RKO (cell line): ENCODE results near the gene BLOC1S4.

Experiments
- DNase-seq: peaks from one replicate; pipeline ENCODE4 v3.0.0-alpha.2; 2016; ENCODE audit warnings: low spot score

Gene BLOC1S4

DNA sequence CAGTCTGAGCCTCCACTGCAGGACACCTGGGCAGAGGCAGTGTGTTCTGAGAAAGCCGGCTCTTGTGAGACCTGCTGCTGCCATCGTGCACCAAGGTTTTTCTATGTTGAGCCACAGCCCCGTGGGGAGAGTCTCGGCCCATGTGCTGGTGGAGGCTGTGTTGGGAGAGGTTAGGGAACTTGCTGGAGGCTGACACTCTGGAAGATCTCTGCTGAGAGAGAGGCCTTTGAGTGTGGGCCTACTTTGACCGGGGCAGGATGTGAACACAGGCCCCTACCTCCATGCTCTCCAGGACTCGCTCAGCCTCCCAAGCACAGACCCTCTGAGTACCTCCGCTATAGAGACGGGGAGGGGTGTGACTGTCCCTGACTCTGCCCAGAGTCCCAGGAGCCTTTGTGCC lies 23.6 kb upstream of the BLOC1S4 start:
- no peak for DNase-seq

DNA sequence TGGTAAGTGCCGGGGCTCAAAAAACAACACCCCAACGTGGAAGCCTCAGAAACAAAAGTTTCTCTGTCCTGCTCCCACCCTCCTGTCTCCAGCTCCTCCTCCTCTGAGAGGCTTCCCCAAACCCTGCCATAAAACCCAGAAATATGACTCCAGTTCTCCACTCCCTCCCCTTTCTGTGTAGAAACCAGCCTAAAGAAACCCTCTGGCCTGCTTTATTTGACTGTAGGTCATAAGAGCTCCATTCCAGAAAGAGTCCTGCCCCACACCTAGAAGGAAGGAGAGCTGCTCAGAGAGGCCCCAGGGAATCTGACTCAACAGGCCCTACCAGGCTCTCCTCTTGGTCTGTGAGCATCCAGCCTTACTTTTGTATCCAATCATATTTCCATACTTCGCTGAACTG lies 23.2 kb upstream of the BLOC1S4 start:
- no peak for DNase-seq

DNA sequence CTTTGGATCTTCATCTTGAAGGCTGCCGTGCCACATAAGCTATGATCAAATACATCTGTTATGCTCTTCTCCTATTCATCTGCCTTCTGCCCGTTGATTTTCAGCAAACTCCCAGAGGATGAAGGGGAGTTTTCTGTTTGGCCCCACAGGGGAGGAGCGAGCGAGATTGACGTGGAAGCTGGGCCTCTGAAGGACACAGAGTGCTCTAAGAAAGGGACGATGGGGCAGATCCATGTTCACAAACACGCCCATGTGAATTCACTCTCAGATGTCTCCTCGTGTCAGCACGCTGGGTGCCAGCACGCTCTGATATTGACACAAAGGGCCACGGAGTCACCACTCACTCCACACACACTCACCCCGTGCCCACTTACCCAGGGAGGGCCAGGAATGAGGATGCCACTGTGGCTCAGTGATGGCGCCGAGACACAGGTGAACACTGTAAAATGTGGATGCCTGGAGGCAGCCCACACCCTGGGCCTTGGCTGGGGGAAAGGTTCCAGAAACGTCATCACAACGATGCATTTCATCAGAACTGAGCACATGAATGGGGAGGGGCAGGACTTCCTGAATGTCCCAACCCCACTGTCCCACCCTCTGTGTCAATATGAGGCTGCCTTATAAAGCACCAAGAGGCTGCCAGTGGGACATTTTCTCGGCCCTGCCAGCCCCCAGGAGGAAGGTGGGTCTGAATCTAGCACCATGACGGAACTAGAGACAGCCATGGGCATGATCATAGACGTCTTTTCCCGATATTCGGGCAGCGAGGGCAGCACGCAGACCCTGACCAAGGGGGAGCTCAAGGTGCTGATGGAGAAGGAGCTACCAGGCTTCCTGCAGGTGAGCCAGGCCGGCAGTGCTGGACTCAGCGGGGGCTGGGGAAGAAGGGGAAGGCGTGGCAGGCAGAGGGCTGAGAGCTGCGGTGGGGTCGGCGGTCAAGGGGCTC lies 22.5 kb upstream of the BLOC1S4 start, which contains the start of gene S100P:
Gene S100P, plus strand, starts transcription at position 648 of the 946 bp plus-strand sequence. Its CDS starts 55 bp downstream, at position 703.
- no peak for DNase-seq

DNA sequence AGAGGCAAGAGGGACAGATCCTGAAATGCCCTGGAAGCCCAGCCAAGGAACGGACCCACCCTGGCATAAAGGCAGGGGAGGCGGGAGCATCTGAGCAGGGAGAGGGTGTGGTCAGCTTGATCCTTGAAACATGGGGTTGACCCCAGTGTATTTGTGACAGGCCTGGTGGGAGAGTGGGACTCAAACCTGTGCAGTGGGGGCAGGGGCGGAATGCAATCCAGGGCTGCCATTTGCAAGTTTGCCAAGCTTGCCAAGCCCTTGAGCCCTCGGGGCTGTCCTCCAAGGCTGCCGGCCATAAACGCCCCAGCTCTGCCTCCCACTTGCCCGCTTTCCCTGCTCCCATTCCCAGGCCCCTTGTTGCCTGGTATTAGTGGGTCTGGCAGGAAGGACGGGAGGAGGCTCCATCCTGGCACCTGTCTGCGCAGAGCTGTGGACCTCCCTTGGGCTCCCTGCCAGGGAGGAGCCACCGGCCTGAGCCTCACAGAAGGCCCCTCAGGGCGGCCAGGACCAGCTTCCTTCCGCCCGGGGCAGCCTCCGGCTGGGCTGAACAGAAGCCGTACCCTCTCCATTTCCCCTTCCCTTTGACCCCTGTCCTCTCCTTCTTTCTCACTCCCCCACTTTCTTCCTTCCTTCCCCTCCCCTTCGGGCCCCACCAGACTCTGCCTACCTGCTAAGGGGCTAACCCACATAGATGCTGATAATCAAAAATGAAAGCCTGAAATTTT lies 21.6 kb upstream of the BLOC1S4 start:
- no peak for DNase-seq

DNA sequence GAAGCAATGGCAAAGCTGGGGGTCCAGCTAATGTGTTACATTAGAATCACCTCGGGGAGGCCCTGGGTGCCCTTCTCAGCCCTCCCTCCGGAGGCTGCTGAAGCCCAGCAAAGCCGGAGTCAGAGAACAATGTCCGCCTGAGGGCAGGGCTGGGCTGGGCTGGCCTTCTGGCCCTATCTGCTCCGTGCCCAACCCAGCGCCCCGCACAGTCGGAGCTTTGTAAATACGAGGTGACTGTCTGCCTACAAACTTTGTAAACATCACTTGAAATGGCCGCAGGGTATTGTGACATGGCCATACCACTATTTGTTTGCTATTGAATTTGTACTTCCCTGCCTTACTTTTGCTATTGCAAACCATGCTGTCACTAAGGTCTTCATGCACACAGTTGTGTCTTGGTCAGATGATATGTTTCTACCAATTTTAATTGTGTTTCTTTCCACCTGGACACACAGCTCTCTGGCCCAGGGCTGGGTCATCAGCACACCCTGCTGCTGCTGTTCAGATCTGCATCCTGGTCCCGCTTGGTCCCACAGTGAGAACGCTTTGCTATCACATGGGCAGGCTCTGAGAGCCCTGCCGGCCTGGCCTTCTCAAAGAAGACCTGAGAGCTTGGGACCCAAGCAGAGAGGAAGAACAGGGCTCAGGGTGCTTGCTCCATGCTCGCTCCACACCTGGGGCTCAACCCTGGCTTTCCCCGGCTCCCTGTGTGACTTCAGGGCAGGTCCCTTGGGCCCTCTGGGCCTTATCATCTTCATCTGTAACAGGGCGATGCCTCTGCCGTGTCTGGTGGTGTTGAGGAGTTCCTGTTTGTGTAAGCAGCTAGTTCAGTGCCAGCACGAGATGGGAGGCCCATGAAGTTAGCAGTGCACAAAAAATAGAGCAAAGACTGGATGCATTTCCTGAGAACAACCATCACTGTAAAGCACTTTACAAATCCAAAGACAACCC lies 20.0 kb upstream of the BLOC1S4 start:
- no peak for DNase-seq

DNA sequence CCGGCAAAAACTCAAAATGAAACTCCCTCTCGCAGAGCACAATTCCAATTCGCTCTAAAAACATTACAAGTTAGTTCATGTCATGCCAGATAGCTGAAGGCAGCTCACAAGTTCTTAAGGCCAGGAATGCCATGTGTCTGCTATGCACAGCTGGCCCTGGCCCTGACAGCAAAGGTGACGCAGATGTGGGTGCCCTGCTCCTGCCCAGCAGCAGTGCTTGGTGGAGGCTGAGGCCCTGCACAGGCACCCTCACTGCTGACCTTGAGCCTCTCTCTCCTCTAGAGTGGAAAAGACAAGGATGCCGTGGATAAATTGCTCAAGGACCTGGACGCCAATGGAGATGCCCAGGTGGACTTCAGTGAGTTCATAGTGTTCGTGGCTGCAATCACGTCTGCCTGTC lies 19.4 kb upstream of the BLOC1S4 start:
- no peak for DNase-seq

DNA sequence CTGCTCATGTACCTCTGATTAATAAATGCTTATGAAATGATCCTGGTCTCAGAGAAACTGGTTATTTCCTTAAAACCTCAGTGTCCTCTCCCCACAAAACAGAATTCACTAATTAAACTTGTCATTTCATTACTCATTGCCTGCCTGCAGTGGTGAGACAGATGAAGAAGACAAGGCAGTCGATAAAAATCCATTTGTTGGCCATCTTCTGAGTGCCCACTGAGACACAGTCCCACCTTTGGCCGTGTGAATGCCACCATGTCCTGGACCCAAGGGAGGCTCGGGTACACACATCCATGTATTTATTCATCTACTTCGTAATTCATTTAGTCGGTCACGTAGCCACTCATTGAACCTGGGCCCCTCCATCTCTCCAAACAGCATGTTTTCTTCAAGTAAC lies 18.8 kb upstream of the BLOC1S4 start:
- no peak for DNase-seq

DNA sequence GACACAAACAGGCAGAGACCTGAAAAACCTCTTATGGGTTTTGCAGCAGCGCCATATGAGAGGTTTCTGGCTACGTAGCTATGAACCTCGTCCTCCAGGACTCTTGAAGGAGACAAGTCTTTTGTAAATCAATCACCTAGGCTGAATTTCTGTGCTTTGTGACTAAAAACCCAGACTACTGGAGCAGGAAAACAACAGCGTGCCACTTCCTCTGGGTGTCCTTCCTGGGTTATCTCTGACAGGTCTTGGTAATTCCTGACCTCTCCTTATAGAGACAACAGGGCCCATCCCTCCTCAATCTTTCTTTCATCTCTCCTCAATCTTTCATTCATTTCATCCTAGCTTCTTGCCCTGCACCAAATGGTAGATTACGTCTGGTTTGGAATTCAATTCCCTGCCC lies 16.6 kb upstream of the BLOC1S4 start:
- no peak for DNase-seq

DNA sequence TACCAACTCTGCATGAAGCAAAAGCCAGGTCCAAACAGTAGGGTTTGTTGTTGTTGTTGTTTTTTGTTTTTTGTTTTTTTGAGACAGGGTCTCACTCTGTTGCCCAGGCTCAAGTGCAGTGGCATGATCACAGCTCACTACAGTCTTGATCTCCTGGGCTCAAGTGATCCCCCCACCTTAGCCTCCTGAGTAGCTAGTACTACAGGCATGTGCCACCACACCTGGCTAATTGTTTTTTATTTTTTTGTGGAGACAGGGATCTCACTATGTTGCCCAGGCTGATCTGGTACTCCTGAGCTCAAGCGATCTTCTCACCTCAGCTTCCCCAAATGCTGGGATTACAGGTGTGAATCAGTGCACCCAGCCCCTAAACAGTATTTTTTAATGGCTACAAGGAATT lies 16.1 kb upstream of the BLOC1S4 start:
- DNase-seq, result no peak

DNA sequence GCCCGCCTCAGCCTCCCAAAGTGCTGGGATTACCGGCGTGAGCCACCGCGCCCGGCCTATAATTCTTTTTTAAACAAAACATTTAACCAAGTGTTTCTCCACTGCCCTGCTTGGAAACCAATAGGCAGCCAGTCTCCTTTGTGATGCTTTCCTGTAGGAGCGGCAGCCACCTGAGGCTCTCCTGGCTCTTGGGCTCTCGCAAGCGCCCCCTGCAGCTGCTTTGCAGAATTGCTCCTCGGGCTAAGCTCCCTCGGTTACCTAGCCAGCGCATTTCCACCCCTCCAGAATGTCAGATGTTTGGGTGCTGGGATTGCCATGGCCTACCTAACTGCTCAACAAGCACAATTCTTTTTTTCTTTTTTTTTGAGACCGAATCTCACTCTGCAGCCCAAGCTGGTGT lies 14.6 kb upstream of the BLOC1S4 start:
- no peak for DNase-seq

DNA sequence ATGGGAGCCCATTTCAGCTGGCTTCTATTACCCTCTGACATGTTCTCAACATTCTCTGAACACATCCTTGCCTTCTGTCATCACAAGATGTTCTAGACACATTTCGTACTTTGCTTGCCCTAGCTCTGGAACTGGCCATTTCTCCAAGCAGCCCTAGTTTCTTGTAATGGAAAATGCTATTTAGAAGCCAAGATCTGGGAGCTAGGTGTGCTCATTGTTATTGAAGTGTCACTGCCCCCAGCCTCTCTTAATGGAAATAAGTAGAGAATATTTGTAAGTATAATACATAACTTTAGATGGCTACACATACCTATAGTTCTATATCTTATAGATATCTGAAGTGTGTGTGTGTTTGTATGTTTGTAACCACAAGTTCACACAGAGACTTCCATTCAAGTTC lies 13.2 kb upstream of the BLOC1S4 start:
- no peak for DNase-seq

DNA sequence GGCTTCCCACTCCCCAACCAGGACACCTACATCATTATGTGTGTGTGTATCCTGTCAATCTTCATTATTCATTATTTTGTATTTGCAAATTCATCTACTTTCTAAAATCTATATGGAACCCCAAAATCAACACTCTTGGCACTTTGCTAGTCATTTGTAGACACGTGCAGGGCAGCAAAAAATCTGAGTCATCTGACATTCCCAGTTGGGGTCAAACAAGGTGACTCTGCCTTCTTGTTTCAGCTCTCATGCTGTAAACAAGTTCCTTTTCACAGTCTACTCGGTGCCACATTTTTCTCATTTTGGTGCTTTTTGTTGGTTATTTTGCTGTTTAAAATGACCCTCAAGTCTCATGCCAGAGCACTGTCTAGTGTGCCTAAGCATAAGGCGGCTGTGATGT lies 12.2 kb upstream of the BLOC1S4 start:
- no peak for DNase-seq

DNA sequence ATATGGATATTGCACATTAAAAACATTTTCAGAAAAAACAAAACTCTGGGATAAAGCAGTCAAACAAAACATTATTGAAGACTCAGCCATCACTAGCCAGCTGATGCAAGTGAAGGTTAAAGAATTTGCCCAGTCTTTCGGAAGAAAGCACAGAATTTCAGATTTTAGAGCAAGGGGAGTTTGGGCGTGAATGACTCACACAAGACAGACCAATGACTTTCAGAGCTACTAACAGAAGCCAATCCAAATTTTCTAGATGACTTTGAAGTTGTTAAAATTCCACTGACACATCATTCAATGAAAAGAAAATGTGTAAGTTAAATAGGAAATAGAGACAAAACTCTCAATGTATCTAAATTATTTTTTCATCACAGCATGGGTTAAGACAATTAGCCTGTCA lies 10.3 kb upstream of the BLOC1S4 start:
- DNase-seq, result no peak

DNA sequence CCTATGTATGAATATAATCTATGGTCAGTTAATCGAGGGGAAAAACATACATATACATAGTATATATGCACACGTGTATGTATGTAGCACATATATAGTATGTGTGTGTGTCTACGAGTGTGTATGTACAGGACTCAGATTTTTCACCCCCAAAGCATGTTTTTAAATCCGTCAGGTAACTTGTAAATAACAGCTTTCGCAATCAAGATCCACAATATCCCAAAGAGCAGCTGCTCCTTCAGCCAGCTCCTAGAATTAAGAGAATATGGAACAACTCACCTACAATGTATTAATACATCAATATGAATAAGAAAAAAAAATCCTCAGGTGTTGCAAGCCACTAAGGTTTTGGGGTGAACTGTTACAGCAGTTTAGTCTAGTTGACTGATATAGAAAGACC lies 9.8 kb upstream of the BLOC1S4 start:
- no peak for DNase-seq

DNA sequence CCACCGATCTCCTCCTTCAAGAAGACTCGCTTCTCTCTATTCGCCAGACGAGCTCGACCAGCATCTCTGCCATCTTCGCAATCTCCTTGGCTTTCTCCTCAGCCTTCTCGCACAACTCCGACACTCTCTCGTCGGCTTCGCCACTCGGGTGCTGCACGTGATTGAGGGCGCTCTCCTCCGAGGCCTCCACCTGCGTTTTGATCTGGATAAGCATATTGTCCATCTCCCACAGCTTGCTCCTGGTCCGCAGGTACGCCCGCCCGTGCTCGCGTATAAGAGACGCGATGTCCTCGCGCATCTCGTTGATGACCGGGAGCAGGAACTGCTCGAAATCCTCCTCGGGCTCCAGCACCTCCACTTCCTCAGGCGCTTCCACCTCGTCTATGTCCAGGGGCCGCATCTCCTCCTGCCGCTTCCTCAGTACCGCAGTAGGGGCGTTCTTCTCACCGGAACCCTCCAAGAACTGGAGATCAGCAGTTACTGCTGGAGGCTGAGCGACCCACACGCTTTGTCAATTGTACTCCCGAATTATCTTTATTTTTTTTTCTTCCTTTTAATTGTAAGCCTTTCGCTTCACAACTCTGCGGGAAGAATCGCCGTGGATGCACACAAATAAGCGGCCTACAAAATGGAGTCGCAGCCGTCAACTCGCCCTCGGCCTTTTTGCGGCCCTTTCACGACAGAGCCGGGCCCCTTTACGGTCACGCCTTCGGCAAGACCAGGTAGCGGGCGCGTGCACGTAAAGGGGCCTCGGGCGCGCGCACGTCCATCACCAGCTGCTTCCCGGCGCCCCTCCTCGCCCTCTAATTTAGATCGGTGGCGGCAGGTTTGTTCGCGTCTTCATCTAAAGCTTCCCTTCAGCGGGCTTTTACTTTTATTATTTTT lies 6.5 kb upstream of the BLOC1S4 start, which contains the start of gene MRFAP1L1:
Gene MRFAP1L1, minus strand, starts transcription at position 636 of the 885 bp plus-strand sequence. Its CDS starts 236 bp downstream, at position 400.
- peak; percentile 97 for DNase-seq

DNA sequence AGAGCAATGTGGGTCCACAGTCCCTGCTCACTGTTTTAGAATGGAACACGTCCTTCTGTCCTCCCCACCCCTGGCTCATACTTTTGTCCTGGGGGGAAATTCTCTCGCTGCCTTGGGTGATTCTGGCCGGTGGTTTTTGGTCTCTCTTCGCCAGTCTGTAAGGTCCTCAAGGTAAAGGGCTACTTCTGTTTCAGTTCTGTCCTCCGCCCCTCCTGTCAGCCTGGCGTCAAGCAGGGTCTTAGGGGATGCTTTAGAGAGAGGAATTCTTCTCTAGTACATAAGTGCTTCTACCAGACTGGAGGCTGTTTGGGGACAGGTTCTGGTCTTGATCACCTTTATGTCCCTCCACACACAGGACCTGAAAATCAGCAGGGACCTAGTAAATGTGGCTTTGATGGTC lies 5.7 kb upstream of the BLOC1S4 start:
- DNase-seq, result no peak

DNA sequence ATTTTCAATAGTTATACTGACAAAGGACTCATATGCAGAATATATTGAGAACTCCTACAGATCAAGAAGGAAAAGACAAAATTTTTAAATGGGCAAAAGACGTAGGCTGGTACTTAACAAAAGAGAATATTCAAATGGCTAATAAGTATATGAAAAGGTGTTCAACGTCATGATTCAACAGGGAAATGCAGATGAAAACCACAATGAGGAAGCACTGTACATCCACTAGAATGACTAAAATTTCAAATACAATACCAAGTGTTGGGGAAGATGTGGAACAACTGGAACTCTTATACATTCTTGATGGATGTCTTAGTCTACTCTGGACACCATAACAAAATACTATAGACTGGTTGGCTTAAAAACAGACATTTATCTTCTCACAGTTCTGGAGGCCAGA lies 5.0 kb upstream of the BLOC1S4 start:
- DNase-seq, result no peak

DNA sequence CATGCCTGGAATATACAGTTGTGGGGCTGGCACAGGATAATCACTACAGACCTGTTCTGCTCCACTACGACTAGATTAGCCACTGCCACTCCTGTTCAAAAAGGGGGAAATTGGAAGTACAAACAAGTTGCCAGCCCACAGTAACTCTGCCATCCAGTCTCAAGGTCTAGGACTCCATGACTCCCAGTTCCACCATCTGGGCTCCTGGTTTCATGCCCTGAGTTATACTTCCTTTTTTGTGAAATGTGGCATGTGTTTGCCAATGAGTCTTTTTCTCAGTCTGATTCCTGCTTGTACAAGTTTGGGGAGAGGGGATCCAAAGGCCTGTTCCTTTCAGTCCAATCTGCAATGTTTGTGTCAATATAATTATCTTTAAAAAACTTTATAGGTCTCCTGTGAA lies 1.0 kb upstream of the BLOC1S4 start:
- no peak for DNase-seq

DNA sequence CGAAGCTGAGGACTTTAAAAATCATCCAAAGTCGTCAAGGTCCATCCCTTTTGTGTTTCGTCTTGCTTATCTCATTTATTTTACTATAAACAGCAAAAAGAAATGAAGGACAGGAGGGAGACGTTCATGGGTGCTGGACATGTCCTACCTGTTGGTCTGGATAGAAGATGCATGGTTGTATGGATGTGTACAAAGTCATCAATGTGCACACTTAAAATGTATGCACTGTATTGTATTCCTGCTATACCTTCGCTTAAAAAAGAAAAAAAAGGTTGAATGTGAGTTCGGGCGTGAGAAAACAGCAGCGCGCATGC lies 313 bp upstream of the BLOC1S4 start:
- DNase-seq, result no peak

DNA sequence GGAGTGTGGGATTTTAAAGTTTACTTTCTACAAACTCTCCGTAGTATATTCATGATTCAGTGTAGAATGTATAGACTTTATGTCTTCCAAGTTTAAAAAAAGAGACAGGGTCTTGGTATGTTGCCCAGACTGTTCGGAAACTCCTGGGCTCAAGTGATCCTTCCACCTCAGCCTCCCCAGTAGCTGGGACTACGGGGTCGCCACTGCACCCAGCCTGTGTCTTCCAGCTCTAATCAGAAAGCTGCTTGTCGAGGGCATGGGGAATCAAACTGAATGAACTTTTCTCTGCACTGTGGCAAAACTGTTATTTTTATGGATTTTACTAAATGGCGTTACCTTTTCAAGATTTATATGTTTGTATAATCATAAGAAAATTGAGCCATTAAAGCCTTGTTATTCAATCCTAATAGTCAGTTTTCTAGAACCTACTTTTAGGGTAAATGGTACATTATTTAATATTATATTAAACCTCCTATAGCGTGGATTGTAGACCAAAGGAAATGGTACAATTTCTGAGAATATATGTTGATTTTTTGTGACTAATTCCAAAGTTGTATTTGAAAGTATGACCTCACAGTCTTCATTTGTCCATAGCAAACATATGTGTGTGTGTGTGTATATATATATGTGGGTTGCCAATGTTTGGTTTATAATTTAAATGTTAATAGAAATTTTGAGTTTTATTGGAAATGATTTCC lies 1.1 kb downstream of the BLOC1S4 start:
- DNase-seq, result peak; percentile 65
